ENCODE results near the gene FAM171A2.
A peak's percentile ranks its signal among the peaks of the same experiment; 100 is the strongest.
"Not testable (repeated sequence)": the region's sequence is repeated elsewhere in the genome, so short reads cannot be mapped to it uniquely, and the experiment has no call there.

The FAM171A2 gene

GRCh38 chr17:44349553-44350070, 14.0 kb downstream of the FAM171A2 start:
- Histone ChIP-seq H3K27me3 (ENCODE audit: insufficient read depth, poor library complexity, severe bottlenecking) (no peaks in the 10 kb centered on the region), H3K27ac (replicated peaks) (no peak overlapping the region), H3K4me3 (replicated peaks; ENCODE audit: insufficient read depth, low read length) (no peak overlapping the region)
- TF ChIP-seq GABPA (IDR thresholded peaks at IDR 0.05; ENCODE audit: low read depth) (no peak), SPI1 (IDR thresholded peaks at IDR 0.05; ENCODE audit: borderline replicate concordance, low read depth) (no peak), POLR2AphosphoS5 (IDR thresholded peaks at IDR 0.05; ENCODE audit: low read depth) (no peak), REST (IDR thresholded peaks at IDR 0.05; ENCODE audit: insufficient replicate concordance, low read depth) (no peak)
- no peak for DNase-seq (ENCODE audit: low read depth in 1 of 2, low spot score in 1 of 2)

GRCh38 chr17:44348988-44349364, 14.7 kb downstream of the FAM171A2 start:
- TF ChIP-seq GABPA (IDR thresholded peaks at IDR 0.05; ENCODE audit: low read depth) (no peak), REST (IDR thresholded peaks at IDR 0.05; ENCODE audit: insufficient replicate concordance, low read depth) (no peak), CTCF (IDR thresholded peaks at IDR 0.05; ENCODE audit: insufficient read depth, low read length) (no peak), SPI1 (IDR thresholded peaks at IDR 0.05; ENCODE audit: borderline replicate concordance, low read depth) (no peak), POLR2AphosphoS5 (IDR thresholded peaks at IDR 0.05; ENCODE audit: low read depth) (no peak)
- DNase-seq (ENCODE audit: low read depth in 1 of 2, low spot score in 1 of 2): no peak
- peak overlapping the region; percentile 20 for H3K27ac ChIP-seq (replicated peaks)
- H3K27me3 ChIP-seq (ENCODE audit: insufficient read depth, poor library complexity, severe bottlenecking): no peaks in the 10 kb centered on the region
- H3K4me3 ChIP-seq (replicated peaks; ENCODE audit: insufficient read depth, low read length): no peak overlapping the region

GRCh38 chr17:44348234-44348987, 15.2 kb downstream of the FAM171A2 start:
- TF ChIP-seq POLR2AphosphoS5 (IDR thresholded peaks at IDR 0.05; ENCODE audit: low read depth) (no peak), SPI1 (IDR thresholded peaks at IDR 0.05; ENCODE audit: borderline replicate concordance, low read depth) (peak; percentile 70)
- peak overlapping the region; percentile 20 for H3K27ac ChIP-seq (replicated peaks)
- DNase-seq (ENCODE audit: low read depth in 1 of 2, low spot score in 1 of 2): peak; percentile 83 to 88
- no peaks in the 10 kb centered on the region for H3K27me3 ChIP-seq (ENCODE audit: insufficient read depth, poor library complexity, severe bottlenecking)
- no peak overlapping the region for H3K4me3 ChIP-seq (replicated peaks; ENCODE audit: insufficient read depth, low read length)

GRCh38 chr17:44347206-44348055, 16.2 kb downstream of the FAM171A2 start:
- peak overlapping the region; percentile 20; the same call in 1 of the 2 replicates for H3K27ac ChIP-seq (replicated peaks)
- not testable (repeated sequence) for H3K27me3 ChIP-seq (ENCODE audit: insufficient read depth, poor library complexity, severe bottlenecking); DNase-seq (ENCODE audit: low read depth in 1 of 2, low spot score in 1 of 2); H3K4me3 ChIP-seq (replicated peaks; ENCODE audit: insufficient read depth, low read length)
